ENCODE results near the gene PEX19.

DNA sequence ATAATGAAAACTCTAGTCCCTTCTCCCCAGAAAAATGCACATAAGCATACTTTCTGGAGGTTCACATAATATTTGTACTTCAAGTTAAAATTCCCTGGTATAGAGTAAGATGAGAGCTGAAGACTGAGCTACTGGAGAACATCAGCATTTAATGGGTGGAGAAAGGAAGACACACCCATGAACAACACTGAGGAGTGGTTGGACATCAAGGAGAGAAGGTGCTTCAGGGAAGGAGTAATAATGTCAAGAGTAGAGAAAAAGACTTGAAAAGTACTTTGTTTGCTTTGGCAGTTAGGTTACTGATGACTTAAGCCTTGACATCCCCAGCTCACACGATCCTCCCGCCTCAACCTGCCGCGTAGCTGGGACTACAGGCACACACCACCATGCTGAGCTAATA, 57.9 kb downstream of the PEX19 start:
- TF ChIP-seq POLR2AphosphoS5 (IDR thresholded peaks at IDR 0.05) (no peak), EP300 (IDR thresholded peaks at IDR 0.05) (no peak)
- TF ChIP-seq, protein P1, sequence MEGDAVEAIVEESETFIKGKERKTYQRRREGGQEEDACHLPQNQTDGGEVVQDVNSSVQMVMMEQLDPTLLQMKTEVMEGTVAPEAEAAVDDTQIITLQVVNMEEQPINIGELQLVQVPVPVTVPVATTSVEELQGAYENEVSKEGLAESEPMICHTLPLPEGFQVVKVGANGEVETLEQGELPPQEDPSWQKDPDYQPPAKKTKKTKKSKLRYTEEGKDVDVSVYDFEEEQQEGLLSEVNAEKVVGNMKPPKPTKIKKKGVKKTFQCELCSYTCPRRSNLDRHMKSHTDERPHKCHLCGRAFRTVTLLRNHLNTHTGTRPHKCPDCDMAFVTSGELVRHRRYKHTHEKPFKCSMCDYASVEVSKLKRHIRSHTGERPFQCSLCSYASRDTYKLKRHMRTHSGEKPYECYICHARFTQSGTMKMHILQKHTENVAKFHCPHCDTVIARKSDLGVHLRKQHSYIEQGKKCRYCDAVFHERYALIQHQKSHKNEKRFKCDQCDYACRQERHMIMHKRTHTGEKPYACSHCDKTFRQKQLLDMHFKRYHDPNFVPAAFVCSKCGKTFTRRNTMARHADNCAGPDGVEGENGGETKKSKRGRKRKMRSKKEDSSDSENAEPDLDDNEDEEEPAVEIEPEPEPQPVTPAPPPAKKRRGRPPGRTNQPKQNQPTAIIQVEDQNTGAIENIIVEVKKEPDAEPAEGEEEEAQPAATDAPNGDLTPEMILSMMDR (IDR thresholded peaks at IDR 0.05): no peak

All from esophagus muscularis mucosa (tissue), 4 donors.